Fibroblast of the aortic adventitia (primary cell): ENCODE data around the gene ABHD4. TPM values are rescaled to one million over a fixed set of nuclear protein-coding genes. Genes with fewer than 3 reads are reported as not detected.
"Not testable (repeated sequence)": the region's sequence is repeated elsewhere in the genome, so short reads cannot be mapped to it uniquely, and the experiment has no call there.

Experiments
- DNase-seq: peaks from one replicate; pipeline ENCODE4 v3.0.0-alpha.2; 2010; ENCODE audit warnings: low read depth
- H3K4me3 ChIP-seq: 2 replicates; pipeline ENCODE4 v1.5.1; 2011; ENCODE audit warnings: low read depth, mild to moderate bottlenecking, control low read depth, low read length, moderate library complexity
- total RNA-seq: library from RNA; depleted of rRNA; stranded (reverse); fragments of >200 nt; gene quantifications from 2 replicates; pipeline ENCODE4 v1.2.3, GENCODE V29; 2012; ENCODE audit warnings: low replicate concordance
- TF ChIP-seq, protein P1 (sequence below): IDR thresholded peaks from 2 replicates; pipeline ENCODE4 v1.5.1; 2011; ENCODE audit warnings: mild to moderate bottlenecking, low read length, control low read depth, inconsistent platforms; ENCODE audit not compliant: insufficient read depth

The ABHD4 gene
- total RNA-seq, 1 donor: 24.3 TPM

DNA sequence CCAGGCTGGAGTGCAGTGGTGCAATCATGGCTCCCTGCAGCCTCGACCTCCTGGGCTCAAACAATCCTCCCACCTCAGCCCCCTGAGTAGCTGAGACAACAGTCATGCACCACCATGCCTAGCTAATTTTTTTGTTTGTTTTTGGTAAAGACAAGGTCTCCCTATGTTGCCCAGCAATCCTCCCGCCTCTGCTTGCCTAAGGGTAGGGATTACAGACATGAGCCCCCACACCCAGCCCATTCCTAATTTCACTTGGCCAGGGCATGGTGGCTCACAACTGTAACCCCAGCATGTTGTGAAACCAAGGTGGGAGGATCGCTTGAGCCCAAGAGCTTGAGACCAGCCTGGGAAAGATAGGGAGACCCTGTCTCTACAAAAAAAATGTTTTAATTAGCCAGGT is 18.2 kb upstream of the ABHD4 start:
- TF ChIP-seq, protein P1, sequence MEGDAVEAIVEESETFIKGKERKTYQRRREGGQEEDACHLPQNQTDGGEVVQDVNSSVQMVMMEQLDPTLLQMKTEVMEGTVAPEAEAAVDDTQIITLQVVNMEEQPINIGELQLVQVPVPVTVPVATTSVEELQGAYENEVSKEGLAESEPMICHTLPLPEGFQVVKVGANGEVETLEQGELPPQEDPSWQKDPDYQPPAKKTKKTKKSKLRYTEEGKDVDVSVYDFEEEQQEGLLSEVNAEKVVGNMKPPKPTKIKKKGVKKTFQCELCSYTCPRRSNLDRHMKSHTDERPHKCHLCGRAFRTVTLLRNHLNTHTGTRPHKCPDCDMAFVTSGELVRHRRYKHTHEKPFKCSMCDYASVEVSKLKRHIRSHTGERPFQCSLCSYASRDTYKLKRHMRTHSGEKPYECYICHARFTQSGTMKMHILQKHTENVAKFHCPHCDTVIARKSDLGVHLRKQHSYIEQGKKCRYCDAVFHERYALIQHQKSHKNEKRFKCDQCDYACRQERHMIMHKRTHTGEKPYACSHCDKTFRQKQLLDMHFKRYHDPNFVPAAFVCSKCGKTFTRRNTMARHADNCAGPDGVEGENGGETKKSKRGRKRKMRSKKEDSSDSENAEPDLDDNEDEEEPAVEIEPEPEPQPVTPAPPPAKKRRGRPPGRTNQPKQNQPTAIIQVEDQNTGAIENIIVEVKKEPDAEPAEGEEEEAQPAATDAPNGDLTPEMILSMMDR: no peak
- no peak for DNase-seq
- no peak overlapping the region for H3K4me3 ChIP-seq

DNA sequence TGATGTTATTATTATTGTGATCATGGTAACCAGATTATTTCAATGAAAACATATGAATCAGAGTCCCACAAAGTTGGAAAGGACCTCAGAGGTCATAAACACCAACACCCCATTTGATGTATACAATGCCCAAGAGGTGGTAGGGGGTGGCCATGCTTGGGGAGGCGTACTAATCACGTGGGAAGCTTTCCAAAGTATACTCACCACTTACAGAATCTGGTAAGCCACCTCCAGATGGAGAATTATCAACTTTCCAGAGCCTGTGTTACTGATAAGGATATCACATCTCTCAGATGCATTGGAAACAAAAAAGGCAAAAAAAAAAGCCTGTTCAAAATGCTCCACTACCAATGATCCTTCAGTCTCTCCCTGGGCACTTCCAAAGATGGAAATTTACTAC is 17.5 kb upstream of the ABHD4 start:
- TF ChIP-seq, protein P1: no peak
- DNase-seq: no peak
- H3K4me3 ChIP-seq: no peak overlapping the region

DNA sequence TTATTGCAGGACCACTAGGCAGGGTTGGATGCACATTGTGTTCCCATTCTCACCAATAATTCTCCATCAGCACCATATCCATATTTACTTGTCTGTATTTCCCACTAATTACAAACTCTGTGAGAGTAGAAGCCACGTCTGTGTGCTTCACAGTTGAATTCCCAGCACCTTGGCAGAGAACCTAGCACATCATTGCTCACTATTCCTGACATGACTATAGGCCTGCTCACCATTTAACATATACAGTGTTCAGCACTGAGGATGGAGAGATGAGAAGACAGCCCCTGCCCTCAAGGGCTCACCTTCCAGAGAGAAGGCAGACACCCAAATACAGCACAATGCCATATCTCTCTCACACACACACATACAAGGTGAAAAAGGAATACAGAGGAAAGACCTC is 14.1 kb upstream of the ABHD4 start:
- TF ChIP-seq, protein P1: no peak

DNA sequence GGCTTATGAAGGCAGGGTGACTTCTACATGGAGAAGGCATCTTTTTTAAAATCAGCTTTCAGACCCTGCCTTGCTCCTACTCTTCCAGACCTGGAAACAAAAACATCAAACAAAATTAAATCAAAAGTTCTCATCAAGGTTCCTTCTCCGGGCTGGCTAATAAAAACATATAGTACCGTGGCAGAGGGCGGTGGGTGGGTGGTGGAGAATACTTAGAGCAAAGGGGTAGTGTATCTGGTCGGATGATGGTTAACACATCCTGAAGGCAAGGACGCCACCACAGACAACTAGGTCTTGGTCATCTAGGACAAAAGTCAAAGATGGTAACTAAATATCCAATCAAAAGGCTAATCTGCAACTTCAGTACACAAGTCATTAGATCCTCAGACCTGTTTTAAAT is 10.9 kb upstream of the ABHD4 start:
- no peak overlapping the region for H3K4me3 ChIP-seq
- TF ChIP-seq, protein P1: no peak

More for the DNA sequence above, 14.1 kb upstream of the ABHD4 start:
- DNase-seq: no peak
- H3K4me3 ChIP-seq: no peak overlapping the region

DNA sequence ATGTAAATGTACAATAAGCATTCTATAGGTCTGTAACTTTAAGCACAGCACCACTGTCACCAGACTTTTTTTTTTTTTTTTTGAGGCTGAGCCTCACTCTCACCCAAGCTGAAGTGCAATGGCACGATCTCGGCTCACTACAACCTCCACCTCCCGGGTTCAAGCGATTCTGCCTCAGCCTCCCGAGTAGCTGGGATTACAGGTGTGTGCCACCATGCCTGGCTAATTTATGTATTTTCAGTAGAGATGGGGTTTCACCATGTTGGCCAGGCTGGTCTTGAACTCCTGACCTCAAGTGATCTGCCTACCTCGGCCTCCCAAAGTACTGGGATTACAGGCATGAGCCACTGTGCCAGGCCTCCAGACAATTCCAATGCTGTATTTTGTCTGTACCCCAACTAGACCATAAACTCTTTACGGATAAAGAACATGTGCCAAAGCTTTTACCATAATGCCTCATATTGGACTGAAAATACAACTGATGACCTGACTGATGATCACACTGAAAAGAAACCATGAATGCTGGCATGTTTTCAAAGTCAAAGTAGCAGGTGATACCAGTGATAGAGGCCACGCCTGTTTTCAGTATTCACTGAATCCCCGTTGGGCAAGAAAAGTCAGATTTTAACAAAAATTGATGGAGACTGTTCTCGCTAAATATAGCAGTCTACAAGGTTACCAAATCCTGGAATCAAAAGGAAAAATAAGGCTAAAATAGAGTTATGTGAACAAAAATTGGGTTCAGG is 10.2 kb upstream of the ABHD4 start:
- H3K4me3 ChIP-seq: peak overlapping the region; percentile 92
- not testable (repeated sequence) for DNase-seq

More for the DNA sequence above, 10.9 kb upstream of the ABHD4 start:
- no peak for DNase-seq

DNA sequence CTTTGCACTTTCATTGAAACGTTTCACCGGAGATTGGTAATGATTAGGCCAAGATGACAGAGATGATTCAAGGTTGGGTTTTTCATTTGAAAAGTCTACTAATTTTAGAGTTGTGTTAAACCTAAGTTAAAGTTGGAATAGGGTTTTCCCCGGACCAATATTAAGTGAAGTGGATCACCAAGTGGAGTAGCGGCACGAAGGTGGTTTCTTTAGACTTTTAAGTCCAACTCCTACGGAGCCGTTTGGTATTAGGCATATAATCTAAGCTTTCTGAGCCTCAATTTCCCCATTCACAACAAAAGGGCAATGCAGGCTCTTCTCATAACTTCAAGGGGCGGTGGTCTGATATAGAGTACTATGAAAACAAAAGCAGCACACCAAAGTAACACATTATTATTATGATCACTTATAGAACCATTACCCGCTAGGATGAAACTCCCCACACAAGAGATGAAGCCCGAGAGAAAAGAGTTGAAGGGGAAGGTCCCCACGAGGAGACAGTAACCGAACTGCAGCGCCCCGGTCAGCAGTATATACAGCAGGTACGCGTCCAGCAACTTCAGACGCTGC is 9.5 kb upstream of the ABHD4 start:
- peak overlapping the region; percentile 92 for H3K4me3 ChIP-seq
- DNase-seq: no peak
- TF ChIP-seq, protein P1: no peak

DNA sequence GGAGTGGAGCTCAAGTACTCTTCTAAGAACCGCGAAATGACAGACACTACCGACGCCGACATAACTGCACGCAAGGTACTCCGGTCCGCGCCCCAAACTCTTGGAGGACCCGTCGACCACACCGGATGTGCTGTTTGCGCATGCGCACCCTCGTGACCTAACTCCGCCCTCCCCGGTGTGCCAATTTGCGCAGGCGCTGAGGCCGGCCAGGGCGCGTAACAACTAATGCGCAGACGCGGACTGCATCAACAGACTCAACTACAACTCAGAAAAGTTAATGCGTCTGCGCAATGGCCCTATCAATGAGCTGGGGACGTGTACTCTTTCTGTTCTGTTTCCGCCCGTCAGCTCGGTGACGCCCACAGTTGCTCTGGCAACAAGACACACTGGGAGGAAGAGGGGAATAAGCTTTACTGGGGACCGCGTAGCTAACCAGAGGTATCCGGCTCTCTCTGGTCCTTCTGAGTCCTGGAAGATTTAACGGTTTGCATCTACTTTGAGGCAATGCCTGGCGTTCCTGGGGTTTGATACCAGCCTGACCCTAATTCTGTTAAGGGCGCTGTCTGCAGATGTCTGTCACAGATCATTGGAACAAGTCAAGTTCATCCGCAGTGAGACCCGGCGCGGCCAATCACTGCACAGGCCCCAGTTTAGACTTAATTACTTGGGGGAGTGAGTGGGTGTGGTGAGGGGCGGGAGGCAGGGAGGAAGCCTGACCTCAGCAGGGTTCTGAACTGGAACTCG is 8.8 kb upstream of the ABHD4 start, which contains the start of gene DAD1:
TSS of gene DAD1 (minus strand) at position 129 of the 744 bp plus-strand sequence. CDS start at position 62, 67 bp downstream.
- DNase-seq: peak; percentile 100
- H3K4me3 ChIP-seq: peak within 1 kb of the TSS; percentile 92
- TF ChIP-seq, protein P1: no peak
